H1 (cell line): ENCODE measurements around the gene ZNF221. TPM values are rescaled to one million over a fixed set of nuclear protein-coding genes. Genes with fewer than 3 reads are reported as not detected.

Source experiments
- PHF8 ChIP-seq: fragments of 200-600 bp; sonication (generic); conservative IDR thresholded peaks from 2 replicates; pipeline ENCODE4 v1.7.1; 2012; ENCODE audit warnings: low read depth, mild to moderate bottlenecking, inconsistent platforms, low read length, moderate library complexity
- RAD21 ChIP-seq, 2 experiments: IDR thresholded peaks in 1 of 2; conservative IDR thresholded peaks in 1 of 2; 2 replicates each; pipeline ENCODE4 v1.6.1; 2011; ENCODE audit warnings: low read depth in 2 of 2, low read length in 2 of 2, improper control_type of control experiment in 1 of 2, inconsistent platforms in 1 of 2, mild to moderate bottlenecking in 1 of 2, moderate library complexity in 1 of 2
- SRF ChIP-seq: IDR thresholded peaks from 2 replicates; pipeline ENCODE4 v1.6.1; 2011; ENCODE audit warnings: mild to moderate bottlenecking, low read depth, low read length, moderate library complexity
- polyA plus RNA-seq, 7 experiments: library from polyadenylated mRNA; depleted of rRNA in 3 of 7; stranded (reverse) in 5 of 7; unstranded in 2 of 7; fragments of >200 nt in 5 of 7; fragments of 200-250 nt in 2 of 7; gene quantifications; 1 replicate in 5 of 7; 2 replicates in 1 of 7; 4 replicates in 1 of 7; pipeline versions ENCODE4 v1.2.1 to v1.2.3, GENCODE V29; 2011 to 2013; ENCODE audit warnings: missing spikeins in 2 of 7, mixed read lengths in 2 of 7
- total RNA-seq: library from RNA; stranded (reverse); fragmentation: NEBNext Ultra II Directional; extraction: Animal tissue kit (Norgen Biotek cat#: 25700); gene quantifications from 2 replicates; pipeline ENCODE4 v1.2.1, GENCODE V29; 2021

ZNF221 gene
- total and polyA plus RNA-seq, 2 of the 8 experiments (the other 6 are each of a cell fraction or from before 2014, with no cell fraction given): 0.50 to 8.4 TPM

GRCh38 chr19:43976732-43977131 is 25.7 kb downstream of the ZNF221 start (continued):
- no peak for TF ChIP-seq RAD21 (IDR thresholded peaks at IDR 0.05 in 1 of 2, conservative IDR thresholded peaks at IDR 0.05 in 1 of 2; ENCODE audit: low read depth in 2 of 2, low read length in 2 of 2)
- TF ChIP-seq SRF: no peak
- TF ChIP-seq PHF8: no peak
